Measurements from ENCODE around the gene ARMH3. TPM values are rescaled to one million over a fixed set of nuclear protein-coding genes. Genes with fewer than 3 reads are reported as not detected.

ARMH3 gene
- total and polyA plus RNA-seq, 7 experiments from 2014 or later = 19.7 to 34.0 (median 27.6) TPM

DNA sequence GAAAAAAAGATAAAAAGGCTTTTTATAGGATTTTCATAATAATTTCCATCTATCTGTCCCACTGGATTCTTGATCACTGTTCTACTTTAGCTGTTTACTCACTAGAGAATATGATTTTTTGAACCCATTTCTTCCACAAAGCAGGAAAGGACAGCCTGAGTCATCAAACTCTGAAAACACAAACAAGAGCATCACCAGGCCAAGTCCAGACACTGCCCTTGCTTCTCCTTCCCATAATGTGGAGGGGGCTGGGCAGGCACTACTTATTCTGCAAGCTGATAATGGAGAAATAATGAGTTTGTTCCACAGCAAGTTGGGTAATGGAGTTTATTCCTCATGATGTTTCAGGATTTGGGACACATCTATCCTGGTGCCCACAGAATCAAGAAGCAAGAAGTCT lies 199.3 kb downstream of the ARMH3 start:
- H3K36me3 ChIP-seq (ENCODE audit: control insufficient read depth in 2 of 3, insufficient read depth in 3 of 3, low read length in 3 of 3) = no peaks in the 10 kb centered on the region
- no peaks in the 10 kb centered on the region for H3K27me3 ChIP-seq (ENCODE audit: control insufficient read depth in 2 of 2, insufficient read depth in 2 of 2, low read length in 2 of 2)
- H3K36me3 Mint-ChIP-seq = peaks cover 20 to 60% (median 28%) of the 10 kb centered on the region in 5 donors
- ATAC-seq = no peak
- no peak for DNase-seq
- no peak overlapping the region for H3K27ac ChIP-seq (ENCODE audit: low read depth, low read length)
- no peak overlapping the region for H3K27ac Mint-ChIP-seq
- H3K27me3 Mint-ChIP-seq = no peaks in the 10 kb centered on the region
- H3K9me3 Mint-ChIP-seq = peaks cover 4 to 18% (median 11%) of the 10 kb centered on the region in 11 donors
- peaks cover 0 to 25% (median 5%) of the 10 kb centered on the region in 7 donors for H3K4me1 Mint-ChIP-seq
- peaks cover 0 to 8% of the 10 kb centered on the region in 2 donors for H3K4me1 ChIP-seq (ENCODE audit: control insufficient read depth in 2 of 2, insufficient read depth in 2 of 2, low read length in 2 of 2)
- peaks cover 0 to 4% (median 0%) of the 10 kb centered on the region in 3 experiments for H3K9me3 ChIP-seq (ENCODE audit: control insufficient read depth in 2 of 3, low read length in 3 of 3)
- ChIA-PET POLR2A (interaction anchor here (0.7 kb wide), 1 partner anchor 211 kb away, joined by 4 read pairs; no protein-coding TSS in a partner anchor), CTCF (interaction anchor here (0.6 kb wide), 1 partner anchor 51 kb away, joined by 3 read pairs; no protein-coding TSS in a partner anchor)
- no peak overlapping the region for H3K4me3 Mint-ChIP-seq
- no peak overlapping the region for H3K4me3 ChIP-seq (ENCODE audit: low read length)
- intact Hi-C loops (cut with micrococcal nuclease) = no loop called here

DNA sequence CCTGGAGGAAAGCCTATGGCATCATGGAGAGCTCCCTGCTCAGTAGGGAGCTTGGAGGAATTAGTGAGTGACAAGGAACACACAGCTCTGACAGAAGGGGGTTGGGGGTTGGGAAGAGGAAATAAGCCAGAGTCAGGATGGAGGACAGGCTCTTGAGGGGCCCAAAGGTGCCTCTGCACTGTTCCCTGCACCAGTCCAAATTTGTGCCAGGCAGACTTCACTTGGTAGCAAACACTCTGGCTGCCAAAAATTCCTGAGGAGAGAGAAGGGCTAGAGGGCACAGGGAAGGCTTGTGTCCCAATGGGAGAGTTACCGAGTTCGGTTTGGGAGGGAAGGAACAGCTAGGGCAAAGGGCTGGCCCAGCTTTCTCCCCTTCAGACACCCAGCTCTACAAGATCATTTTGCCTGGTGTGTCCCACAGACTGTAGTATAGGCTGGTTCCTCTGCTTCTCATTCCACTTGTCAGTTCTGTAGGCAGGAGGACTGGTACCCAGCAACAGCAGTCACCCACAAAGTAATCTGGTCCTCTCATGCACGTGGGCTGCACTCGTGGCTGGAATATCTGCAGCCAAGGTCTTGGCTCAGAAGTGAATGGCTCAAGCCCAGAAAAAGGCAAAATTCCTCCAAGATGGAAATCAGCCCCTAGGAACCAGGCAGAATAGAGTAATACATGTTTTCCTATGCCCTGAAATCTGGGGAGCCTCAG lies 204.4 kb downstream of the ARMH3 start:
- Mint-ChIP-seq H3K36me3 (peaks cover 0 to 57% (median 32%) of the 10 kb centered on the region in 5 donors), H3K27ac (no peak overlapping the region), H3K9me3 (no peaks in the 10 kb centered on the region), H3K27me3 (no peaks in the 10 kb centered on the region), H3K4me1 (peaks cover 0 to 11% (median 4%) of the 10 kb centered on the region in 7 donors), H3K4me3 (no peak overlapping the region)
- no peaks in the 10 kb centered on the region for H3K9me3 ChIP-seq (ENCODE audit: control insufficient read depth in 2 of 3, low read length in 3 of 3)
- H3K4me3 ChIP-seq (ENCODE audit: low read length) = no peak overlapping the region
- POLR2A ChIA-PET = interaction anchor here (0.5 to 1.2 kb wide), 2 partner anchors 11 to 136 kb away, joined by 3 read pairs; no protein-coding TSS in a partner anchor
- no peaks in the 10 kb centered on the region for H3K4me1 ChIP-seq (ENCODE audit: control insufficient read depth in 2 of 2, insufficient read depth in 2 of 2, low read length in 2 of 2)
- H3K36me3 ChIP-seq (ENCODE audit: control insufficient read depth in 2 of 3, insufficient read depth in 3 of 3, low read length in 3 of 3) = peaks cover 0 to 38% (median 7%) of the 10 kb centered on the region in 3 experiments
- DNase-seq = no peak
- no peaks in the 10 kb centered on the region for H3K27me3 ChIP-seq (ENCODE audit: control insufficient read depth in 2 of 2, insufficient read depth in 2 of 2, low read length in 2 of 2)
- intact Hi-C loops (cut with micrococcal nuclease) = no loop called here
- CTCF ChIA-PET = no interaction called here
- no peak overlapping the region for H3K27ac ChIP-seq (ENCODE audit: low read depth, low read length)
- no peak for ATAC-seq

DNA sequence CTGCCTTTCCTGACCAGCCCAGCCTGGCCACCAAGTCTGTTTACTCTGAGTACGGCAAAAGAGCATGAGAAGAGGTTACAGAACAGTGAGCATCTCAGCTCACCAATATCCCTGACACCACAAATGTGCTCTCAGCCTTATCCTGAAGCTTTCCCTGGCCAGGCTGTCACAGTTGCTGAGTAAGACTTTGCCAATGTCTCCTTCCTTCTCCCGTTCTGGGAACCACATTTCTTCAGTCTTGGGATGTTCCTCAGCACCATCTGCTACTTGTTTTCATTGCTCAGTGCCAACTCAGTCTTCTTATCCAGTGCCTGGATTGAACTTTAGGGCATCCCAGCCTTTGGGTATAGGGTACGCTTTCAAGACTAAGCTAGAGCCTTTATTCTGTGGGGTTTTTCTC lies 205.2 kb downstream of the ARMH3 start:
- DNase-seq = no peak
- H3K4me1 ChIP-seq (ENCODE audit: control insufficient read depth in 2 of 2, insufficient read depth in 2 of 2, low read length in 2 of 2) = no peaks in the 10 kb centered on the region
- Mint-ChIP-seq H3K27me3 (no peaks in the 10 kb centered on the region), H3K4me1 (peaks cover 0 to 11% (median 3%) of the 10 kb centered on the region in 7 donors), H3K27ac (no peak overlapping the region), H3K36me3 (peaks cover 0 to 64% (median 32%) of the 10 kb centered on the region in 5 donors), H3K4me3 (no peak overlapping the region), H3K9me3 (no peaks in the 10 kb centered on the region)
- H3K36me3 ChIP-seq (ENCODE audit: control insufficient read depth in 2 of 3, insufficient read depth in 3 of 3, low read length in 3 of 3) = peaks cover 0 to 38% (median 7%) of the 10 kb centered on the region in 3 experiments
- CTCF ChIA-PET = no interaction called here
- no peak overlapping the region for H3K27ac ChIP-seq (ENCODE audit: low read depth, low read length)
- POLR2A ChIA-PET = no interaction called here
- H3K4me3 ChIP-seq (ENCODE audit: low read length) = no peak overlapping the region
- intact Hi-C loops (cut with micrococcal nuclease) = no loop called here
- H3K27me3 ChIP-seq (ENCODE audit: control insufficient read depth in 2 of 2, insufficient read depth in 2 of 2, low read length in 2 of 2) = no peaks in the 10 kb centered on the region
- H3K9me3 ChIP-seq (ENCODE audit: control insufficient read depth in 2 of 3, low read length in 3 of 3) = no peaks in the 10 kb centered on the region
- no peak for ATAC-seq

DNA sequence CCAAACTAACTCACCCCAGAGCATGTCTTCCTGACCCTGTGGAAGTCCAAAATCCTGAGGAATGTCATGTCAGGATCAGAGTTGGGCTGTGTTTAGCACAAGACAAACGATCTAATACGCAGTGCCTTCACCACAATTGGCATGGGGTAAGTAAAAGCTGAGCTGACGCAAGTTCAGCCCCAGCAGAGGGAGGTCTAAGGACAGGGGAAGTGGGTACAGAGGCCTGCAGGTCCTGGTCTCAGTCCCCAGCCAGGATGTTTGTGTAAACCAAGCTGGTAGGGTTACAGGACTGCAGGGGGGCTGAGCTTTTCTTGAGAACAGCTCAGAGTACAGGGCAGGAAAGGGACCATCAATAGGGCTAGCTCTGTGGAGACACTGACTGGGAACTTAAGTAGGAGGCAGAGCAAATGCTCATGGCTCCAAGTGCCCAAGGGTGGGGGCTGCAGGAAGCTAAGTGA lies 207.1 kb downstream of the ARMH3 start:
- H3K4me3 ChIP-seq (ENCODE audit: low read length) = no peak overlapping the region
- DNase-seq = peak in 1 of 9 donors; percentile 4
- peak; percentile 63 for ATAC-seq
- Mint-ChIP-seq H3K27me3 (peaks cover 0 to 8% (median 4%) of the 10 kb centered on the region in 5 donors), H3K36me3 (peaks cover 0 to 69% (median 32%) of the 10 kb centered on the region in 5 donors), H3K9me3 (no peaks in the 10 kb centered on the region), H3K4me1 (peaks cover 8 to 22% (median 13%) of the 10 kb centered on the region in 7 donors), H3K27ac (no peak overlapping the region), H3K4me3 (no peak overlapping the region)
- intact Hi-C loops (cut with micrococcal nuclease) = no loop called here
- no peak overlapping the region for H3K27ac ChIP-seq (ENCODE audit: low read depth, low read length)
- H3K4me1 ChIP-seq (ENCODE audit: control insufficient read depth in 2 of 2, insufficient read depth in 2 of 2, low read length in 2 of 2) = peaks cover 0 to 9% of the 10 kb centered on the region in 2 donors
- ChIA-PET CTCF (interaction anchor here (1.0 kb wide), 1 partner anchor 13 kb away, joined by 4 read pairs; no protein-coding TSS in a partner anchor), POLR2A (no interaction called here)
- peaks cover 0 to 38% (median 7%) of the 10 kb centered on the region in 3 experiments for H3K36me3 ChIP-seq (ENCODE audit: control insufficient read depth in 2 of 3, insufficient read depth in 3 of 3, low read length in 3 of 3)
- no peaks in the 10 kb centered on the region for H3K27me3 ChIP-seq (ENCODE audit: control insufficient read depth in 2 of 2, insufficient read depth in 2 of 2, low read length in 2 of 2)
- H3K9me3 ChIP-seq (ENCODE audit: control insufficient read depth in 2 of 3, low read length in 3 of 3) = no peaks in the 10 kb centered on the region

DNA sequence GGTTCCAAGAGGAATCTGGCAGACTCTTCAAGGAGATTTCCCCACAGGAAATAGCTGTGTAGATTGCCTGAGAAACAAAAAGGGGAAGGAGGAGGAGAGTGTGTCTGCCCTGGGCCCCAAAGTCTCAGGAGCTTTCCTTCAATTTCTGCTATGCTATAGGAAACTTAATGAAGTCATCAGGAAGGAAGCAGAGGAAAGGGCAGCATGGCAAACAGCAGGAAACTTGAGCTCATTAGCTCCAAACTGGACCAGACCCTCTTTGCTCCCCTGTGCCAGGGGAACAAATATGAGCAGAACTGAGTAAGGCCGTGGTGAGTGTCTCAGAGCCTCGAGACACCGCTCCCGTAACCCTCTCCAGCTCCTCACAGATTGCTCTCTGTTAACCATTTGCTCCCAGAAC lies 207.6 kb downstream of the ARMH3 start:
- CTCF ChIA-PET = interaction anchor here (1.0 kb wide), 1 partner anchor 13 kb away, joined by 4 read pairs; no protein-coding TSS in a partner anchor
- intact Hi-C loops (cut with micrococcal nuclease) = no loop called here
- Mint-ChIP-seq H3K27ac (no peak overlapping the region), H3K9me3 (no peaks in the 10 kb centered on the region), H3K4me3 (no peak overlapping the region), H3K4me1 (peaks cover 6 to 23% (median 14%) of the 10 kb centered on the region in 7 donors), H3K36me3 (peaks cover 0 to 67% (median 32%) of the 10 kb centered on the region in 5 donors), H3K27me3 (peaks cover 0 to 8% (median 4%) of the 10 kb centered on the region in 5 donors)
- no peaks in the 10 kb centered on the region for H3K9me3 ChIP-seq (ENCODE audit: control insufficient read depth in 2 of 3, low read length in 3 of 3)
- H3K4me1 ChIP-seq (ENCODE audit: control insufficient read depth in 2 of 2, insufficient read depth in 2 of 2, low read length in 2 of 2) = peaks cover 0 to 9% of the 10 kb centered on the region in 2 donors
- H3K4me3 ChIP-seq (ENCODE audit: low read length) = no peak overlapping the region
- H3K36me3 ChIP-seq (ENCODE audit: control insufficient read depth in 2 of 3, insufficient read depth in 3 of 3, low read length in 3 of 3) = peaks cover 0 to 38% (median 7%) of the 10 kb centered on the region in 3 experiments
- no peak overlapping the region for H3K27ac ChIP-seq (ENCODE audit: low read depth, low read length)
- DNase-seq (no peak), ATAC-seq (no peak)
- H3K27me3 ChIP-seq (ENCODE audit: control insufficient read depth in 2 of 2, insufficient read depth in 2 of 2, low read length in 2 of 2) = no peaks in the 10 kb centered on the region
- POLR2A ChIA-PET = no interaction called here

DNA sequence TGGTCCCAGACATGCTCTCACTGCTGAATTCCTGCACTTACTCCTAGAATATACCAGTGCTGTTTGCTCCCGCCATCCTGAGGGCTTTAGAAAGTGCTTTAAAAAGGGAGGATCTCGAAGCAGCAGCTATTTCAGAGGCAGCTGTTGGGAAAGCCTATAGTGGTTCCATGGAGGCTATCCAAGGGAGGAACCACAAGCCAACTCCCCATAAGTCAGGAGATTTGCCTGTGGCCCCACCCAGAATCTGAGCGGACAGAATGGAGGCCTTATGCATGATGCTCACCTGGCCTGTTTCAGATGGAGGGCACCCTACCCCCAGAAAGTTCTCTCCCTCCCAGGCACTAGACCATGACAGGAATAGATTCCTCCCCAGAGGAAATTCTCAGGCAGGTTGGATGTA lies 210.1 kb downstream of the ARMH3 start:
- H3K27me3 Mint-ChIP-seq = peaks cover 0 to 19% (median 4%) of the 10 kb centered on the region in 5 donors
- CTCF ChIA-PET = no interaction called here
- Histone ChIP-seq H3K27me3 (ENCODE audit: control insufficient read depth in 2 of 2, insufficient read depth in 2 of 2, low read length in 2 of 2) (no peaks in the 10 kb centered on the region), H3K27ac (ENCODE audit: low read depth, low read length) (no peak overlapping the region), H3K4me1 (ENCODE audit: control insufficient read depth in 2 of 2, insufficient read depth in 2 of 2, low read length in 2 of 2) (peaks cover 3 to 20% of the 10 kb centered on the region in 2 donors), H3K36me3 (ENCODE audit: control insufficient read depth in 2 of 3, insufficient read depth in 3 of 3, low read length in 3 of 3) (peaks cover 0 to 37% (median 7%) of the 10 kb centered on the region in 3 experiments), H3K4me3 (ENCODE audit: low read length) (no peak overlapping the region), H3K9me3 (ENCODE audit: control insufficient read depth in 2 of 3, low read length in 3 of 3) (no peaks in the 10 kb centered on the region)
- no peak overlapping the region for H3K4me3 Mint-ChIP-seq
- DNase-seq (no peak), ATAC-seq (no peak)
- peaks cover 4 to 49% (median 26%) of the 10 kb centered on the region in 5 donors for H3K36me3 Mint-ChIP-seq
- no peak overlapping the region for H3K27ac Mint-ChIP-seq
- POLR2A ChIA-PET = interaction anchor here (0.5 kb wide), 1 partner anchor 211 kb away, joined by 3 read pairs; no protein-coding TSS in a partner anchor
- intact Hi-C loops (cut with micrococcal nuclease) = no loop called here
- H3K9me3 Mint-ChIP-seq = peaks cover 0 to 2% (median 0%) of the 10 kb centered on the region in 11 donors
- H3K4me1 Mint-ChIP-seq = peaks cover 24 to 46% (median 33%) of the 10 kb centered on the region in 7 donors
